ENCODE data around the gene AFAP1. TPM values are rescaled to one million over a fixed set of nuclear protein-coding genes. Genes with fewer than 3 reads are reported as not detected.

AFAP1 gene
- total RNA-seq, 1 experiment from 2014 or later, result 22.5 TPM

DNA sequence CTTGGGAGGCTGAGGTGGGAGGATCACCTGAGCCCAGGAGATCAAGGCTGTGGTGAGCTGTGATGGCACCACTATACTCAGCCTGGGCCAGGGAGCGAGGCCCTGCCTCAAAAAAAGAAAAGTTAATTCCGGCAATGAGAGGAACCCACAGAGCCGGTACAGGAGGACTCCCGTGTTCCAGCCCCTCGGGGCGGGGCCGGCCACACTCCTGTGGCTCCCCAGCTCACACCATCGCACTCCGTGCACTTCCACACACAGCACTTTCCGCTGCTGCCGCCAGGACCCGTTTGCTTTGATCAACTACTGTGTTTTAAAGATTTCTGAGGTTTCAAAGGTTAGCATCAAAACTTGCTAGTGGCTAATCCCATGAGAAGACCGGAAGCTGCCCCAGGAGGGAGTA lies 171.7 kb downstream of the AFAP1 start:
- Mint-ChIP-seq H3K4me3 (ENCODE audit: unreplicated experiment) (no peak overlapping the region), H3K4me1 (ENCODE audit: insufficient read depth, unreplicated experiment) (no peaks in the 10 kb centered on the region), H3K9me3 (ENCODE audit: unreplicated experiment) (no peaks in the 10 kb centered on the region), H3K36me3 (ENCODE audit: insufficient read depth, unreplicated experiment) (peaks cover 51% of the 10 kb centered on the region), H3K27me3 (ENCODE audit: insufficient read depth, unreplicated experiment) (no peaks in the 10 kb centered on the region), H3K27ac (ENCODE audit: low read depth, unreplicated experiment) (no peak overlapping the region)
- no peak for DNase-seq (ENCODE audit: unreplicated experiment)
- CTCF ChIA-PET, result interaction anchor here (1.5 kb wide), 1 partner anchor 35 kb away, joined by 6 read pairs; no protein-coding TSS in a partner anchor
- POLR2A ChIA-PET, result interaction anchor here (0.6 kb wide), 1 partner anchor 155 kb away, joined by 4 read pairs; no protein-coding TSS in a partner anchor
- TF ChIP-seq, protein P1, sequence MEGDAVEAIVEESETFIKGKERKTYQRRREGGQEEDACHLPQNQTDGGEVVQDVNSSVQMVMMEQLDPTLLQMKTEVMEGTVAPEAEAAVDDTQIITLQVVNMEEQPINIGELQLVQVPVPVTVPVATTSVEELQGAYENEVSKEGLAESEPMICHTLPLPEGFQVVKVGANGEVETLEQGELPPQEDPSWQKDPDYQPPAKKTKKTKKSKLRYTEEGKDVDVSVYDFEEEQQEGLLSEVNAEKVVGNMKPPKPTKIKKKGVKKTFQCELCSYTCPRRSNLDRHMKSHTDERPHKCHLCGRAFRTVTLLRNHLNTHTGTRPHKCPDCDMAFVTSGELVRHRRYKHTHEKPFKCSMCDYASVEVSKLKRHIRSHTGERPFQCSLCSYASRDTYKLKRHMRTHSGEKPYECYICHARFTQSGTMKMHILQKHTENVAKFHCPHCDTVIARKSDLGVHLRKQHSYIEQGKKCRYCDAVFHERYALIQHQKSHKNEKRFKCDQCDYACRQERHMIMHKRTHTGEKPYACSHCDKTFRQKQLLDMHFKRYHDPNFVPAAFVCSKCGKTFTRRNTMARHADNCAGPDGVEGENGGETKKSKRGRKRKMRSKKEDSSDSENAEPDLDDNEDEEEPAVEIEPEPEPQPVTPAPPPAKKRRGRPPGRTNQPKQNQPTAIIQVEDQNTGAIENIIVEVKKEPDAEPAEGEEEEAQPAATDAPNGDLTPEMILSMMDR (IDR thresholded peaks at IDR 0.05; ENCODE audit: unreplicated experiment), result no peak
- intact Hi-C loops (cut with micrococcal nuclease), result no loop called here
- no TSS peak for BruUV-seq (replicated peaks)

- Mint-ChIP-seq H3K4me3 (ENCODE audit: unreplicated experiment) (no peak overlapping the region), H3K27ac (ENCODE audit: low read depth, unreplicated experiment) (no peak overlapping the region), H3K36me3 (ENCODE audit: insufficient read depth, unreplicated experiment) (peaks cover 47% of the 10 kb centered on the region), H3K9me3 (ENCODE audit: unreplicated experiment) (no peaks in the 10 kb centered on the region), H3K27me3 (ENCODE audit: insufficient read depth, unreplicated experiment) (no peaks in the 10 kb centered on the region), H3K4me1 (ENCODE audit: insufficient read depth, unreplicated experiment) (no peaks in the 10 kb centered on the region)
- POLR2A ChIA-PET, result interaction anchor here (0.6 kb wide), 1 partner anchor 155 kb away, joined by 4 read pairs; no protein-coding TSS in a partner anchor
- DNase-seq (ENCODE audit: unreplicated experiment), result no peak
- CTCF ChIA-PET, result interaction anchor here (1.5 kb wide), 1 partner anchor 35 kb away, joined by 6 read pairs; no protein-coding TSS in a partner anchor
- TF ChIP-seq, protein P1 (IDR thresholded peaks at IDR 0.05; ENCODE audit: unreplicated experiment), result no peak
- intact Hi-C loops (cut with micrococcal nuclease), result no loop called here
- BruUV-seq (replicated peaks), result no TSS peak
Measured at GRCh38 chr4:7767526-7767925, 172.1 kb downstream of the AFAP1 start.

DNA sequence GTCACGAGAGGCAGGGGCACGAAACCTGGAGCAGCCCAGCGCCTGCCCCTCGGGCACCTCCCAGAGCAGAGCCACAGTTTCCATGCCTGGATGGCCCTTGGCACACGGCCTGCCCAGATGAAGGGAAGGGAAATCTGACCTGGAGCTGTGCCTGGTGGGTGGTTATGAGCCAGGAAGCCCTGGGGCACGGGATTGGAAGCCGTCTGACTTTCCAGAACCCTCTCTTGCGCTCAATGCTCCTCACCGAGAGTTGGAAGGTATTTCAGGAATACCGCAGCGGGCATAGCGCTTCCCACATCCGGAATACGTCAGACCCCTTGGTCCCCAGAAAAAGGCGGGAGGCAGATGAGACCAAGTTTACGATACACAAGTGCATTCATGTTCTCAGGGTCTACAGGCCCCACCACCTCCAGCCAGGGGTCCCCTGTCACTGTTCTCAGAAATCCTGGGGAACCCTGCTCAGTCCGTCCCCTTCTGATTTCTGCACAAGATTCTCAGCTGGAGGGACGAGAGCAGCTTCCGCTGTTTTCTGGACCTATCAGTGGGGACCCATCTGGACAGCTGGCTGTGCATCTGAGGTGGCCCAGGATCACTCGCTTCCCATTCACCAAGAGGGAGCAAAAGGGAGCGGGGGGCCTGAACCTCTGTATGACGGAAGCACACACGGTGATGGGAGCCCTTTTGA lies 172.9 kb downstream of the AFAP1 start:
- no peaks in the 10 kb centered on the region for H3K4me1 Mint-ChIP-seq (ENCODE audit: insufficient read depth, unreplicated experiment)
- ChIA-PET CTCF (interaction anchor here (1.5 kb wide), 1 partner anchor 36 kb away, joined by 6 read pairs; no protein-coding TSS in a partner anchor), POLR2A (no interaction called here)
- peaks cover 42% of the 10 kb centered on the region for H3K36me3 Mint-ChIP-seq (ENCODE audit: insufficient read depth, unreplicated experiment)
- no peaks in the 10 kb centered on the region for H3K9me3 Mint-ChIP-seq (ENCODE audit: unreplicated experiment)
- H3K4me3 Mint-ChIP-seq (ENCODE audit: unreplicated experiment), result no peak overlapping the region
- no TSS peak for BruUV-seq (replicated peaks)
- no peak for DNase-seq (ENCODE audit: unreplicated experiment)
- H3K27me3 Mint-ChIP-seq (ENCODE audit: insufficient read depth, unreplicated experiment), result no peaks in the 10 kb centered on the region
- no peak overlapping the region for H3K27ac Mint-ChIP-seq (ENCODE audit: low read depth, unreplicated experiment)
- intact Hi-C loops (cut with micrococcal nuclease), result no loop called here
- TF ChIP-seq, protein P1 (IDR thresholded peaks at IDR 0.05; ENCODE audit: unreplicated experiment), result no peak

- no peak overlapping the region for H3K4me3 Mint-ChIP-seq (ENCODE audit: unreplicated experiment)
- POLR2A ChIA-PET, result no interaction called here
- H3K27me3 Mint-ChIP-seq (ENCODE audit: insufficient read depth, unreplicated experiment), result no peaks in the 10 kb centered on the region
- CTCF ChIA-PET, result interaction anchor here (0.6 kb wide), 1 partner anchor 93 kb away, joined by 3 read pairs; no protein-coding TSS in a partner anchor
- no peaks in the 10 kb centered on the region for H3K4me1 Mint-ChIP-seq (ENCODE audit: insufficient read depth, unreplicated experiment)
- BruUV-seq (replicated peaks), result no TSS peak
- intact Hi-C loops (cut with micrococcal nuclease), result no loop called here
- H3K27ac Mint-ChIP-seq (ENCODE audit: low read depth, unreplicated experiment), result no peak overlapping the region
- DNase-seq (ENCODE audit: unreplicated experiment), result no peak
- H3K9me3 Mint-ChIP-seq (ENCODE audit: unreplicated experiment), result no peaks in the 10 kb centered on the region
- TF ChIP-seq, protein P1 (IDR thresholded peaks at IDR 0.05; ENCODE audit: unreplicated experiment), result no peak
- peaks cover 38% of the 10 kb centered on the region for H3K36me3 Mint-ChIP-seq (ENCODE audit: insufficient read depth, unreplicated experiment)
Measured at GRCh38 chr4:7766086-7766485, 173.6 kb downstream of the AFAP1 start.

Measured in MCF 10A (cell line).